HCT116 (cell line): Measurements from ENCODE around the gene CD44.

Experiments used
- POLR2A ChIP-seq: IDR thresholded peaks from 2 replicates; pipeline ENCODE4 v1.7.0; 2011; ENCODE audit warnings: borderline replicate concordance; ENCODE audit not compliant: insufficient read depth, insufficient read length; ENCODE audit errors: extremely low read depth
- POLR2AphosphoS5 ChIP-seq: IDR thresholded peaks from 2 replicates; pipeline ENCODE4 v1.6.1; 2011; ENCODE audit warnings: mild to moderate bottlenecking, low read depth, low read length, moderate library complexity
- TF ChIP-seq, protein P1 (sequence below): IDR thresholded peaks from 2 replicates; pipeline ENCODE4 v1.6.1; 2012
- TF ChIP-seq, protein P2 (sequence below), 3 experiments: fragments of 200-600 bp in 1 of 3; sonication (generic) in 1 of 3; IDR thresholded peaks in 2 of 3; conservative IDR thresholded peaks in 1 of 3; 2 replicates each; pipeline ENCODE4 v1.5.1; 2012 to 2017; ENCODE audit warnings: low read depth in 2 of 3, low read length in 2 of 3, antibody characterized with exemption in 1 of 3, borderline replicate concordance in 1 of 3, control low read depth in 1 of 3, mild to moderate bottlenecking in 1 of 3, mixed read lengths in 1 of 3, mixed run types in 1 of 3, moderate library complexity in 1 of 3; ENCODE audit not compliant: insufficient read depth in 1 of 3

DNA sequence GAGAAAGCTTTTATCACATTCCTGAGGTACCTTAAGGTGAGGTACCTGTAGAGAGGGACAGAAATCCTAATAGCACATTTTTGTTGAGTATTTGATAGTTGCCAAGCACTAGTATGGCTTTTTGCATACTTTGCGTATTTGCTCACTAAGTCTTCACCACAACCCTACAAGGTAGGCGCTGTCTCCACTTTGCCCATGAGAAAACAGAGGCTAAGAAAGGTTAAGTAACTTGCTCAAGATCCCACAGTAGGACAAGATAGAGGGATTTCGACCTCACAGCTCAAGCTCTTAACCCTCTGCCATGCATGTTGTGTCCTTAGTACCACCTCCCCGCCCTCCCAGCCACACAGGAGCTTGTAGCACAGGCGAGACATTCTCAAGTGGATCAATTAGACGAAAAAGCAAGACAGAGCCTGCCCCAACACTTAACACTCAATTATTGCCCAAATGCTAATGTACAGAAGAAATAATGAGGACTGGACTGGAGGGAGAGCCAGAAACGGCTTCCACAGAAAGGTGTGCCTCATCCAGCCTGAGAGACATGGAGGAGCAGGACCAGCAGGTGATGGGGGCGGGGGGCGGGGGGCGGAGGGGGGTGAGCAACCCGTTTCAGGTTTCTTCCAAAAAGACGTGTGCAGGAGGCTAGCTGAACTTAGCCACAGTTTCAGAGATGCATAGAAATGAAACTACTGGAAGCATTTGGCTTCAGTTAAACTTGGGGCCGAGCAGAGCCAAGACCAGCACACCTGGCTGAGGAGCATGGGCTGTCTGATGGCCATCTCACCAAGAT lies 26.7 kb upstream of the CD44 start:
- TF ChIP-seq, protein P1, sequence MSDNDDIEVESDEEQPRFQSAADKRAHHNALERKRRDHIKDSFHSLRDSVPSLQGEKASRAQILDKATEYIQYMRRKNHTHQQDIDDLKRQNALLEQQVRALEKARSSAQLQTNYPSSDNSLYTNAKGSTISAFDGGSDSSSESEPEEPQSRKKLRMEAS = no peak
- TF ChIP-seq, protein P2, sequence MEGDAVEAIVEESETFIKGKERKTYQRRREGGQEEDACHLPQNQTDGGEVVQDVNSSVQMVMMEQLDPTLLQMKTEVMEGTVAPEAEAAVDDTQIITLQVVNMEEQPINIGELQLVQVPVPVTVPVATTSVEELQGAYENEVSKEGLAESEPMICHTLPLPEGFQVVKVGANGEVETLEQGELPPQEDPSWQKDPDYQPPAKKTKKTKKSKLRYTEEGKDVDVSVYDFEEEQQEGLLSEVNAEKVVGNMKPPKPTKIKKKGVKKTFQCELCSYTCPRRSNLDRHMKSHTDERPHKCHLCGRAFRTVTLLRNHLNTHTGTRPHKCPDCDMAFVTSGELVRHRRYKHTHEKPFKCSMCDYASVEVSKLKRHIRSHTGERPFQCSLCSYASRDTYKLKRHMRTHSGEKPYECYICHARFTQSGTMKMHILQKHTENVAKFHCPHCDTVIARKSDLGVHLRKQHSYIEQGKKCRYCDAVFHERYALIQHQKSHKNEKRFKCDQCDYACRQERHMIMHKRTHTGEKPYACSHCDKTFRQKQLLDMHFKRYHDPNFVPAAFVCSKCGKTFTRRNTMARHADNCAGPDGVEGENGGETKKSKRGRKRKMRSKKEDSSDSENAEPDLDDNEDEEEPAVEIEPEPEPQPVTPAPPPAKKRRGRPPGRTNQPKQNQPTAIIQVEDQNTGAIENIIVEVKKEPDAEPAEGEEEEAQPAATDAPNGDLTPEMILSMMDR (IDR thresholded peaks at IDR 0.05 in 2 of 3, conservative IDR thresholded peaks at IDR 0.05 in 1 of 3; ENCODE audit: borderline replicate concordance in 1 of 3, insufficient read depth in 1 of 3, low read depth in 2 of 3, low read length in 2 of 3) = no peak
- no peak for TF ChIP-seq POLR2AphosphoS5
- TF ChIP-seq POLR2A = no peak
